Left ventricle myocardium inferior (tissue), 1 donor: Measurements from ENCODE around the gene PYGM. TPM values are rescaled to one million over a fixed set of nuclear protein-coding genes. Genes with fewer than 3 reads are reported as not detected.

Experiments used
- DNase-seq: peaks from one replicate; pipeline ENCODE4 v3.0.0-alpha.2; 2020
- H3K27ac ChIP-seq: fragments of 200-600 bp; replicated peaks from 2 replicates; pipeline ENCODE4 v1.8.0; 2021
- H3K27me3 ChIP-seq: fragments of 200-600 bp; 2 replicates; pipeline ENCODE4 v1.8.0; 2021; ENCODE audit warnings: low read depth
- H3K36me3 ChIP-seq: fragments of 200-600 bp; 2 replicates; pipeline ENCODE4 v1.8.0; 2021
- H3K4me1 ChIP-seq: fragments of 200-600 bp; 2 replicates; pipeline ENCODE4 v1.8.0; 2021
- H3K4me3 ChIP-seq: fragments of 200-600 bp; 2 replicates; pipeline ENCODE4 v1.8.0; 2021; ENCODE audit warnings: mild to moderate bottlenecking, moderate library complexity
- H3K9me3 ChIP-seq: fragments of 200-600 bp; replicated peaks from 2 replicates; pipeline ENCODE4 v1.8.0; 2021
- intact Hi-C: fragments of 100-400 bp; cut with micrococcal nuclease; formaldehyde crosslinking; loops from one replicate; pipeline ENCODE4 v1.11.0; 2022
- total RNA-seq: library from RNA; stranded (reverse); fragmentation: NEBNext Ultra II Directional; extraction: Animal tissue kit (Norgen Biotek cat#: 25700); gene quantifications from one replicate; pipeline ENCODE4 v1.2.1, GENCODE V29; 2021
- TF ChIP-seq, protein P1 (sequence below): fragments of 200-600 bp; IDR thresholded peaks from 2 replicates; pipeline ENCODE4 v1.8.0; 2021; ENCODE audit warnings: antibody characterized with exemption, mild to moderate bottlenecking, borderline replicate concordance
- donor health status: DM: no; HTN: yes; CAD: no; lungs with severe emphysema.

The PYGM gene
- total RNA-seq, 1 donor from 2014 or later, result 89.5 TPM

- H3K27me3 ChIP-seq, result no peaks in the 10 kb centered on the region
- H3K4me3 ChIP-seq, result no peak overlapping the region
- H3K9me3 ChIP-seq, result no peaks in the 10 kb centered on the region
- H3K4me1 ChIP-seq, result peaks cover 31% of the 10 kb centered on the region
- peak; percentile 5 for DNase-seq
- intact Hi-C loops, result no loop called here
- TF ChIP-seq, protein P1, sequence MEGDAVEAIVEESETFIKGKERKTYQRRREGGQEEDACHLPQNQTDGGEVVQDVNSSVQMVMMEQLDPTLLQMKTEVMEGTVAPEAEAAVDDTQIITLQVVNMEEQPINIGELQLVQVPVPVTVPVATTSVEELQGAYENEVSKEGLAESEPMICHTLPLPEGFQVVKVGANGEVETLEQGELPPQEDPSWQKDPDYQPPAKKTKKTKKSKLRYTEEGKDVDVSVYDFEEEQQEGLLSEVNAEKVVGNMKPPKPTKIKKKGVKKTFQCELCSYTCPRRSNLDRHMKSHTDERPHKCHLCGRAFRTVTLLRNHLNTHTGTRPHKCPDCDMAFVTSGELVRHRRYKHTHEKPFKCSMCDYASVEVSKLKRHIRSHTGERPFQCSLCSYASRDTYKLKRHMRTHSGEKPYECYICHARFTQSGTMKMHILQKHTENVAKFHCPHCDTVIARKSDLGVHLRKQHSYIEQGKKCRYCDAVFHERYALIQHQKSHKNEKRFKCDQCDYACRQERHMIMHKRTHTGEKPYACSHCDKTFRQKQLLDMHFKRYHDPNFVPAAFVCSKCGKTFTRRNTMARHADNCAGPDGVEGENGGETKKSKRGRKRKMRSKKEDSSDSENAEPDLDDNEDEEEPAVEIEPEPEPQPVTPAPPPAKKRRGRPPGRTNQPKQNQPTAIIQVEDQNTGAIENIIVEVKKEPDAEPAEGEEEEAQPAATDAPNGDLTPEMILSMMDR, result no peak
- no peak overlapping the region for H3K27ac ChIP-seq
- peaks cover 27% of the 10 kb centered on the region for H3K36me3 ChIP-seq
Observed at GRCh38 chr11:64747961-64748665, 11.7 kb downstream of the PYGM start.

GRCh38 chr11:64746486-64746885, 13.3 kb downstream of the PYGM start:
- Histone ChIP-seq H3K27me3 (no peaks in the 10 kb centered on the region), H3K9me3 (no peaks in the 10 kb centered on the region), H3K36me3 (peaks cover 10% of the 10 kb centered on the region), H3K27ac (peak overlapping the region; percentile 99), H3K4me1 (peaks cover 47% of the 10 kb centered on the region), H3K4me3 (peak overlapping the region; percentile 77)
- intact Hi-C loops, result no loop called here
- DNase-seq, result no peak
- TF ChIP-seq, protein P1, result no peak

DNA sequence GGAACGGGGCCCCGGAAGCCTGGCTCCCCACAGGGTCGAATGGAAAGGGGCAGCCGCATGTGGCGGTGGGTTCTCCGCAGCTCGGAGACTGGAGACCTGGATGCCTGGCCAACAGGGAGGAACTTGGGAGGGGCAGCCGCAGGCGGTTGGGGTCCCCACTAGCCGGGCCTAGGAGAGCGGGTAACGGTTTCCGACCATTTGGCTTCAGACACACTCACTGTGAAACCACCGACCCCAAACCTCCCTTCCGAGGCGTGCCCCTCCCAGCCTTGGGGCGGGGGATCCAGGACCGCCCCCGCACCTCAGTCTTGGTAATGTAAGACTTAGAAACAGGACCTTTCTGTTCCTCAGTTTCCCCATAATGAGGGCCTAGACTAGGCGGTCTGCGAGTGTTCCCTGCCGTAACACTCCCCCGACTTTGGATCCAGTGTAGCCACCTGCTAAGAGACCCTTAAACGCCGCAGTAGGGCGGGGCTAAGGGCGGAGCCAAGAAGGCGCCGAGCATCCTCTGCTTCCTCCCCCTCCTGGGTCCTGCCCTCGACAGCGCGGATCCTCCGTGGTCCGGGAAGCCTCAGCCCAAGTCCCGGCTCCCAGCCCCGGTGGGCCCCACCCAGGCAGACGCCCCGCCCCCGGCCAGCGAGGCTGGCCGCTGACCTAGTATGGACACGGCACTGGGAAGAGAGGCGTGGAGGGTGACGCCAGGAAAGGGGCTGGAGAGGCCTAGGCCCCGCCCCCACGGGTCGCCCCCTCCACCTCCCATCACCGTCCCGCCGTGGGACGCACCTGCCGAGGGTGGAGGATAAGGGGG, 14.0 kb downstream of the PYGM start:
- no peaks in the 10 kb centered on the region for H3K9me3 ChIP-seq
- intact Hi-C loops, result no loop called here
- H3K4me1 ChIP-seq, result peaks cover 49% of the 10 kb centered on the region
- peak overlapping the region; percentile 77 for H3K4me3 ChIP-seq
- H3K27me3 ChIP-seq, result no peaks in the 10 kb centered on the region
- TF ChIP-seq, protein P1, result no peak
- H3K36me3 ChIP-seq, result peaks cover 13% of the 10 kb centered on the region
- peak overlapping the region; percentile 99 for H3K27ac ChIP-seq
- peak; percentile 92 for DNase-seq

GRCh38 chr11:64745189-64745520, 14.6 kb downstream of the PYGM start:
- Histone ChIP-seq H3K4me1 (peaks cover 49% of the 10 kb centered on the region), H3K9me3 (no peaks in the 10 kb centered on the region), H3K27me3 (no peaks in the 10 kb centered on the region), H3K36me3 (peaks cover 7% of the 10 kb centered on the region), H3K27ac (peak overlapping the region; percentile 99), H3K4me3 (peak overlapping the region; percentile 77)
- DNase-seq, result peak; percentile 88
- intact Hi-C loops, result no loop called here
- TF ChIP-seq, protein P1, result no peak

- Histone ChIP-seq H3K36me3 (peaks cover 6% of the 10 kb centered on the region), H3K27me3 (no peaks in the 10 kb centered on the region), H3K4me3 (peak overlapping the region; percentile 77), H3K4me1 (peaks cover 49% of the 10 kb centered on the region), H3K27ac (peak overlapping the region; percentile 99), H3K9me3 (no peaks in the 10 kb centered on the region)
- intact Hi-C loops, result no loop called here
- DNase-seq, result no peak
- TF ChIP-seq, protein P1, result no peak
Observed at GRCh38 chr11:64744544-64745188, 15.1 kb downstream of the PYGM start.
